HG02798 (cell line): ENCODE data around the gene SLC39A6.
"Not testable (repeated sequence)": the region's sequence is repeated elsewhere in the genome, so short reads cannot be mapped to it uniquely, and the experiment has no call there.

ENCODE experiments used
- ATAC-seq: cut with Tn5 transposase; IDR thresholded peaks from one replicate; pipeline ENCODE4 v1.9.1; 2021; ENCODE audit warnings: mild to moderate bottlenecking; ENCODE audit not compliant: unreplicated experiment, poor library complexity

The SLC39A6 gene

DNA sequence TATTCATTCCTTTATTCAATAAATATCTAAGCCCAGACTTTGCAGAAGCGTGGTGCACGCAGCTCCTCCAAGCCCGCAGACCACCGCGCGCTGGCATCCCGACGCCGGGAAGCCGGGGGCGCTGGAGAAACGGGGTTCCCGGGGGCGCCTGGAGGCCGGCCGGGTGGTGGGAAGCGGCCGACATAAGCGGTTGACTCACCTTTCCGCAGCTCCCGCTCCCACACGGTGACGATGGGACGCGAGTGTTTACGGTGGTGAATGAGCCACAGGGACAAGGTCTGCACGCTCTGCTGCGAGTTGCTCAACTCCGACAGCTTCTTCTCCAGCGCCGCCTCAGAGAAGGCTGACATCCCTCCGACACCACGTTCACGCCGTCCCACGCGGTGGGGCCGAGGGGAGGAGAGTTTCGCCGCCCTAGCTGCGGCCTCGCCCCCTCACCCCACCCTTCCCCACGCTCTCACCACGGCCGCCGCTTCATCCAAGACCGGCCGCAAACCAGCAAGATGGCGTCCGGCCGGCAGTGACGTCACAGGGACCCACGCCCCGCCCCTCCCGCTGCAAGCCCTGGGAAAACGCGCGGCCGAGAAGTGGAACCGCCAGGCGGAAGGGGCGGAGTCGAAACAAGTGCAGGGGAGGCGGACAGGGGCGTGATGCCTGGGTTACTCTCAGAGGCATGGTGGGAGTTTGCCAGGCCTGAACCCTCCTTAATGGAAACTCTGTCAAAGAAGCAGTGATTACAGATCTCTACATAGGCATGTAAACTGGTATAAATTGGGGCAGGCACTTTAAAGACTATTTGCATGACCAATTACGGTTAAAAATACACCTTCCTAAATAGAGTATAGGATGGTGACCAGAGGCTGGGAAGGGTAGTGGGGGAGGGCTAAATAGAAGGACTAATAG is 61.8 kb downstream of the SLC39A6 start, which contains the start of gene RPRD1A:
TSS of gene RPRD1A (minus strand) at position 505 of the 903 bp plus-strand sequence. CDS start at position 350, 155 bp downstream.
- peak; percentile 96 for ATAC-seq

DNA sequence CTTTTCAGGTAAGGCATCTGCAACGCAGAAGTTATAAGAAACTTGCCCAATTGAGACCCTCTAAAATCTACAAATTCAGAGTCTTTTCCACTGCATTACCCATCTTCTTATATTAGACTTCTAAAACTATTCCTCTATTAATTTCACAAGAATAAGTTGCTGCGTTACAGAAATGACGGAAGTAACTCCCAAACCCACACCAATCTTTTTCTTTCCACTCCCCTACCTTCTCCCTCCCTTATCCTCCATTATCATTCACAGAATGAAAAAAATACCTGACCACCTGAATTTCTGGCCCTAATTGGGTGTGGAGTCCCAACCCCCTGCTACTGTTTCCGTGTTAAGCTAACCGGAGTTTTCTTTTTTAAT is 62.5 kb downstream of the SLC39A6 start:
- no peak for ATAC-seq

DNA sequence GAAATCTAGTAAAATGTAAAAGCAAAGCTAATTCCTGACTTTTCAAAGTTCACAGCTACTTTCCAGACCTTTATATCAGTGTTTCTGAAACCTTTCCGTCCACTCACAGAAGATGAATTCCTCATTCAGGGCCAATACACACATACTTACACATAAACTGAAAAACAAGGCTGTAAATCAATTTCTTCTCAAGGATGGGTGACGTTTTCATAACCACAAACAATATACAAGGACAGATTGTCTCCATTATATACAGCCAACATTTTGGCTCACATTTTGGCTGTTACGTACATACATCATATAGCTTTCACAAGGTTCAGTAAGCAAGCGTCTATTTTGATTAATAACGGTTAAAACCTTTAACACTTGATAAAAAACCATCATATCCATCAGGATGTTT is 63.1 kb downstream of the SLC39A6 start:
- ATAC-seq, result no peak

DNA sequence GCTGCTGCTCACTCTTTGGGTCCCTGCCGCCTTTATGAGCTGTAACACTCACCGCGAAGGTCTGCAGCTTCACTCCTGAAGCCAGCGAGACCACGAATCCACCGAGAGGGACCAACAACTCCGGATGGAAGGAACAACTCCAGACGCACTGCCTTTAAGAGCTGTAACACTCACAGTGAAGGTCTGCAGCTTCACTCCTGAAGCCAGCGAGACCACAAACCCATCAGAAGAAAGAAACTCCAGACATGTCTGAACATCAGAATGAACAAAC is 64.4 kb downstream of the SLC39A6 start:
- ATAC-seq, result not testable (repeated sequence)

DNA sequence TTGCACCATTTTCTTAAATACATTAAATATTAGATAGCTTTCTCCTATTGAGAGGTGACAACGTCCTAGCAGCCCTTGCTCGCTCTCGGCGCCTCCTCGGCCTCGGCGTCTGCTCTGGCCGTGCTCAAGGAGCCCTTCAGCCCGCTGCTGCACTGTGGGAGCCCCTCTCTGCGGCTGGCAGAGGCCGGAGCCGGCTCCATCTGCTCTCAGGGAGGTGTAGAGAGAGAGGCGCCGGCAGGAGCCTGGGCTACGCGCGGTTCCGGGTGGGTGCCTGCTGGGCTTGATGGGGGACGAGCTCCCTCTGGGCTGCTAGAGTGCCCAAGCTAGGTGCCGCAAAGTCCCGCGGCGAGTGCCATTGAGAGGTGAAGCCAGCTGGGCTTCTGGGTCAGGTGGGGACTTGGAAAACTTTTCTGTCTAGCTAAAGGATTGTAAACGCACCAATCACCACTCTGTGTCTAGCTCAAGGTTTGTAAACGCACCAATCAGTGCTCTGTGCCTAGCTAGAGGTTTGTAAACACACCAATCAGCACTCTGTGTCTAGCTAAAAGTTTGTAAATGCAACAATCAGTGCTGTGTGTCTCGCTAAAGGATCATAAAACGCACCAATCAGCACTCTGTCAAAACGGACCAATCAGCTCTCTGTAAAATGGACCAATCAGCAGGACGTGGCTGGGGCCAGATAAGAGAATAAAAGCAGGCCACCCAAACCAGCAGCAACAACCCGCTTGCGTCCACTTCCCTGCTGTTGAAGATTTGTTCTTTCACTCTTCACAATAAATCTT is 64.9 kb downstream of the SLC39A6 start:
- ATAC-seq, result no peak

DNA sequence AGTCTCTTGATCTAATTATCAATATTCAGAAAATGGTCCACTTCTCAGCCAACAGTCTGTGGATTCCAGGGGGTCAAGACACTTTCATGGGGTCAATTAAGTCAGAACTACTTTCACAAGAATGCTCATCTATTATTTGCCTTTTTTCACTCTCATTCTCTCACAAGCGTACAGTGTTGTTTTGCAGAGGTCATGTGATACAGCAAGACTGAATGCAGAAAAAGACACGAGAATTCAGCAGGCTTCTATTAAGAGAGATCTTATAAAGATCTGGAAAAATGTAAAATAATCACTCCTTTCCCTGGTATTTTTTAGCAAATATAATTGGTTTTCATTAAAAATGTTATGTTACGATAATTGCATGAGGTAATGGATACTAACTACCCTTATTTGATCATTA is 70.5 kb downstream of the SLC39A6 start:
- no peak for ATAC-seq
